Activated CD8-positive, alpha-beta T cell treated with anti-CD3 and anti-CD28 coated beads for 36 hours (primary cell): ENCODE data around the gene UBE2U. TPM values are rescaled to one million over a fixed set of nuclear protein-coding genes. Genes with fewer than 3 reads are reported as not detected.

Source experiments
- ATAC-seq: fragments of 200-7000 bp; cut with Tn5 transposase; one replicate; pipeline ENCODE4 v1.10.0; 2021; ENCODE audit warnings: mild to moderate bottlenecking, moderate library complexity
- CTCF ChIA-PET: fragments of 350-600 bp; sonication (Branson Sonifier 250); formaldehyde crosslinking; loops from one replicate; lab custom pipeline; 2021; ENCODE audit warnings: antibody characterized with exemption; lab: Charles Lee
- POLR2A ChIA-PET: fragments of 350-600 bp; sonication (Branson Sonifier 250); formaldehyde crosslinking; loops from one replicate; lab custom pipeline; 2021; ENCODE audit warnings: antibody characterized with exemption; lab: Charles Lee
- DNase-seq: peaks from one replicate; pipeline ENCODE4 v3.0.0-alpha.2; 2020
- H3K27ac Mint-ChIP-seq: one replicate; pipeline ENCODE4 v1.8.0; 2021; ENCODE audit warnings: mild to moderate bottlenecking, mixed read lengths
- H3K27me3 Mint-ChIP-seq: one replicate; pipeline ENCODE4 v1.8.0; 2021; ENCODE audit warnings: mixed read lengths
- H3K36me3 Mint-ChIP-seq: one replicate; pipeline ENCODE4 v1.8.0; 2021; ENCODE audit warnings: low read depth, mixed read lengths
- H3K4me1 Mint-ChIP-seq: one replicate; pipeline ENCODE4 v1.8.0; 2021; ENCODE audit warnings: low read depth, mixed read lengths
- H3K4me3 Mint-ChIP-seq: one replicate; pipeline ENCODE4 v1.8.0; 2021; ENCODE audit warnings: mild to moderate bottlenecking, moderate library complexity, mixed read lengths
- H3K9me3 Mint-ChIP-seq: one replicate; pipeline ENCODE4 v1.8.0; 2021; ENCODE audit warnings: mixed read lengths
- CTCF ChIP-seq: fragments of 200-600 bp; IDR thresholded peaks from one replicate; pipeline ENCODE4 v1.8.0; 2022; ENCODE audit warnings: antibody characterized with exemption, mild to moderate bottlenecking
- intact Hi-C: fragments of 100-400 bp; cut with micrococcal nuclease; formaldehyde crosslinking; loops from one replicate; pipeline ENCODE4 v1.10.0; 2022
- total RNA-seq, 2 experiments: library from RNA; stranded (reverse); gene quantifications; one replicate each; pipeline ENCODE4 v1.2.3, GENCODE V29; 2021

Gene UBE2U
- total RNA-seq, 2 experiments from 2014 or later = not detected

- Mint-ChIP-seq H3K9me3 (no peaks in the 10 kb centered on the region), H3K4me3 (no peak overlapping the region), H3K36me3 (no peaks in the 10 kb centered on the region), H3K27ac (no peak overlapping the region), H3K27me3 (peaks cover 2% of the 10 kb centered on the region), H3K4me1 (no peaks in the 10 kb centered on the region)
- ChIA-PET POLR2A (no interaction called here), CTCF (no interaction called here)
- no peak for TF ChIP-seq CTCF
- ATAC-seq = no peak
- intact Hi-C loops = no loop called here
- DNase-seq = no peak
Observed at GRCh38 chr1:64309431-64309831, 106.0 kb downstream of the UBE2U start.

- H3K36me3 Mint-ChIP-seq = no peaks in the 10 kb centered on the region
- ATAC-seq = no peak
- CTCF ChIA-PET = no interaction called here
Observed at GRCh38 chr1:64310760-64311159, 107.3 kb downstream of the UBE2U start.

GRCh38 chr1:64312431-64312830 is 109.0 kb downstream of the UBE2U start:
- Mint-ChIP-seq H3K4me1 (no peaks in the 10 kb centered on the region), H3K4me3 (no peak overlapping the region)
- intact Hi-C loops = no loop called here

More at GRCh38 chr1:64310760-64311159, 107.3 kb downstream of the UBE2U start:
- no peak for TF ChIP-seq CTCF
- Mint-ChIP-seq H3K4me3 (no peak overlapping the region), H3K4me1 (no peaks in the 10 kb centered on the region), H3K27me3 (no peaks in the 10 kb centered on the region), H3K9me3 (no peaks in the 10 kb centered on the region), H3K27ac (no peak overlapping the region)
- intact Hi-C loops = no loop called here
- DNase-seq = no peak
- POLR2A ChIA-PET = no interaction called here

GRCh38 chr1:64315402-64315801 is 112.0 kb downstream of the UBE2U start:
- intact Hi-C loops = no loop called here
- Mint-ChIP-seq H3K4me3 (no peak overlapping the region), H3K27ac (no peak overlapping the region), H3K27me3 (no peaks in the 10 kb centered on the region), H3K36me3 (no peaks in the 10 kb centered on the region), H3K9me3 (no peaks in the 10 kb centered on the region), H3K4me1 (no peaks in the 10 kb centered on the region)
- ChIA-PET POLR2A (interaction anchor here (0.6 kb wide), 1 partner anchor 527 kb away, joined by 3 read pairs; no protein-coding TSS in a partner anchor), CTCF (no interaction called here)
- no peak for ATAC-seq
- no peak for TF ChIP-seq CTCF
- DNase-seq = no peak

More at GRCh38 chr1:64312431-64312830, 109.0 kb downstream of the UBE2U start:
- CTCF ChIA-PET = interaction anchor here (1.1 kb wide), 1 partner anchor 14 kb away, joined by 3 read pairs; no protein-coding TSS in a partner anchor
- Mint-ChIP-seq H3K27ac (no peak overlapping the region), H3K27me3 (no peaks in the 10 kb centered on the region), H3K9me3 (no peaks in the 10 kb centered on the region), H3K36me3 (no peaks in the 10 kb centered on the region)
- DNase-seq (no peak), ATAC-seq (no peak)
- TF ChIP-seq CTCF = no peak
- POLR2A ChIA-PET = no interaction called here
